DOHH2 (cell line): Measurements from ENCODE around the gene PPIC.

ENCODE experiments used
- CTCF ChIP-seq: fragments of 200-600 bp; sonication (generic); IDR thresholded peaks from one replicate; pipeline ENCODE4 v1.5.1; 2014; ENCODE audit warnings: antibody characterized with exemption, mild to moderate bottlenecking, low read depth, low read length; ENCODE audit not compliant: poor library complexity, severe bottlenecking
- EZH2phosphoT487 ChIP-seq: fragments of 200-600 bp; sonication (generic); IDR thresholded peaks from 2 replicates; pipeline ENCODE4 v1.6.1; 2017; ENCODE audit warnings: borderline replicate concordance, mild to moderate bottlenecking, antibody characterized with exemption, low read length, moderate library complexity, mixed read lengths

- TF ChIP-seq CTCF (no peak), EZH2phosphoT487 (no peak)
Measured at GRCh38 chr5:122982376-122982775, 54.1 kb downstream of the PPIC start.
